HepG2 (cell line): Measurements from ENCODE around the gene ZNF804B. TPM values are rescaled to one million over a fixed set of nuclear protein-coding genes. Genes with fewer than 3 reads are reported as not detected.

ENCODE experiments used
- ATAC-seq: fragments of 200-7000 bp; cut with Tn5 transposase; 3 replicates; pipeline ENCODE4 v1.9.1; 2020; ENCODE audit warnings: mild to moderate bottlenecking, moderate library complexity
- BruUV-seq: library from RNA; stranded (reverse); fragments of 400-500 nt; replicated peaks from 2 replicates; lab custom pipeline; 2021; lab: Mats Ljungman, UMichigan
- CTCF ChIA-PET: fragments of 300-600 bp; formaldehyde crosslinking; extraction: SDS; loops from one replicate; lab custom pipeline; 2021; ENCODE audit warnings: low total read pairs, inconsistent platforms, low intra/inter-chr PET ratio; lab: Yijun Ruan, JAX
- POLR2A ChIA-PET: fragments of 350-600 bp; sonication (Branson Sonifier 250); formaldehyde crosslinking; loops from one replicate; lab custom pipeline; 2020; ENCODE audit warnings: antibody characterized with exemption, inconsistent platforms; lab: Yijun Ruan, JAX
- DNase-seq: peaks from one replicate; pipeline ENCODE4 v3.0.0-alpha.2; 2015; ENCODE audit warnings: low spot score
- FAIRE-seq: peaks from 3 replicates; lab custom pipeline; 2011; peaks lifted over from hg19 to GRCh38; lab: Jason Lieb, UNC
- H2AFZ ChIP-seq: one replicate; pipeline ENCODE4 v1.6.1; 2011; ENCODE audit warnings: low read length, inconsistent platforms
- H3K27ac ChIP-seq: fragments of 300-600 bp; 3 replicates; pipeline ENCODE4 v1.8.0; 2011; ENCODE audit warnings: mixed run types, mild to moderate bottlenecking, mixed read lengths, low read length, inconsistent platforms; ENCODE audit not compliant: insufficient read depth; ENCODE audit errors: extremely low read length
- H3K27me3 ChIP-seq, 2 experiments: fragments of 200-600 bp in 1 of 2; 2 replicates in 1 of 2; 3 replicates in 1 of 2; pipeline versions ENCODE4 v1.6.0 to v1.8.0; 2011; ENCODE audit warnings: low read length in 2 of 2, mild to moderate bottlenecking in 2 of 2, moderate library complexity in 2 of 2, inconsistent platforms in 1 of 2; ENCODE audit not compliant: insufficient read depth in 2 of 2, control insufficient read depth in 1 of 2
- H3K36me3 ChIP-seq, 2 experiments: fragments of 200-600 bp in 1 of 2; replicated peaks in 1 of 2; 2 replicates in 1 of 2; 3 replicates in 1 of 2; pipeline versions ENCODE4 v1.5.1 to v1.8.0; 2011; ENCODE audit warnings: low read length in 2 of 2, inconsistent platforms in 1 of 2; ENCODE audit not compliant: insufficient read depth in 2 of 2, control insufficient read depth in 1 of 2
- H3K4me1 ChIP-seq: 2 replicates; pipeline ENCODE4 v1.5.1; 2012; ENCODE audit warnings: low read length, inconsistent platforms; ENCODE audit not compliant: insufficient read depth
- H3K4me2 ChIP-seq: 2 replicates; pipeline ENCODE4 v1.6.0; 2011; ENCODE audit warnings: low read depth, low read length, inconsistent platforms
- H3K4me3 ChIP-seq, 3 experiments: fragments of 200-600 bp in 1 of 3; sonication (generic), shearing (Covaris generic) in 1 of 3; replicated peaks in 1 of 3; 2 replicates each; pipeline ENCODE4 v1.5.1; 2011 to 2016; ENCODE audit warnings: low read length in 3 of 3, inconsistent platforms in 2 of 3, low read depth in 2 of 3, mild to moderate bottlenecking in 2 of 3, control low read depth in 1 of 3, mixed read lengths in 1 of 3; ENCODE audit not compliant: insufficient read depth in 1 of 3
- H3K79me2 ChIP-seq: one replicate; pipeline ENCODE4 v1.6.1; 2011; ENCODE audit warnings: low read length, inconsistent platforms; ENCODE audit not compliant: insufficient read depth
- H3K9ac ChIP-seq: 2 replicates; pipeline ENCODE4 v1.6.0; 2011; ENCODE audit warnings: mild to moderate bottlenecking, low read depth, low read length, inconsistent platforms; ENCODE audit not compliant: insufficient read depth
- H3K9me3 ChIP-seq: 2 replicates; pipeline ENCODE4 v1.5.1; 2012; ENCODE audit warnings: mild to moderate bottlenecking, low read length
- H4K20me1 ChIP-seq: 2 replicates; pipeline ENCODE4 v1.6.0; 2011; ENCODE audit warnings: inconsistent platforms, mild to moderate bottlenecking, low read length, moderate library complexity; ENCODE audit not compliant: insufficient read depth
- FOXJ3 ChIP-seq: sonication (generic); formaldehyde crosslinking; IDR thresholded peaks from 2 replicates; pipeline ENCODE4 v1.4.0; 2020; ENCODE audit warnings: missing genetic modification reagents, mild to moderate bottlenecking, borderline replicate concordance
- FOXO1 ChIP-seq: sonication (generic); formaldehyde crosslinking; IDR thresholded peaks from 2 replicates; pipeline ENCODE4 v1.4.0; 2020; ENCODE audit warnings: missing genetic modification reagents
- GTF3A ChIP-seq: sonication (generic); formaldehyde crosslinking; conservative IDR thresholded peaks from 2 replicates; pipeline ENCODE4 v1.4.0; 2020; ENCODE audit warnings: mild to moderate bottlenecking, missing genetic modification reagents
- PBX2 ChIP-seq: IDR thresholded peaks from 2 replicates; pipeline ENCODE4 v1.6.1; 2016; ENCODE audit warnings: control low read depth
- PHF8 ChIP-seq: sonication (generic); formaldehyde crosslinking; IDR thresholded peaks from 2 replicates; pipeline ENCODE4 v1.5.0; 2020; ENCODE audit warnings: missing genetic modification reagents
- RERE ChIP-seq: IDR thresholded peaks from 2 replicates; pipeline ENCODE4 v1.6.1; 2016; ENCODE audit warnings: low read depth, missing genetic modification reagents, missing compliant biosample characterization
- RFXAP ChIP-seq: sonication (generic); formaldehyde crosslinking; IDR thresholded peaks from 2 replicates; pipeline ENCODE4 v1.4.0; 2020; ENCODE audit warnings: missing genetic modification reagents, borderline replicate concordance
- SKI ChIP-seq: fragments of 450-650 bp; IDR thresholded peaks from one replicate; pipeline ENCODE4 v1.6.1; 2018; ENCODE audit warnings: mild to moderate bottlenecking; ENCODE audit not compliant: partially characterized antibody
- SRY ChIP-seq: sonication (generic); formaldehyde crosslinking; IDR thresholded peaks from 2 replicates; pipeline ENCODE4 v1.8.0; 2022; ENCODE audit warnings: mild to moderate bottlenecking, missing genetic modification reagents
- TAF15 ChIP-seq: fragments of 200-400 bp; formaldehyde crosslinking; IDR thresholded peaks from one replicate; pipeline ENCODE4 v1.6.1; 2018; ENCODE audit warnings: mild to moderate bottlenecking, low read depth, low read length; ENCODE audit not compliant: poor library complexity, severe bottlenecking
- TFAP4 ChIP-seq: sonication (generic); IDR thresholded peaks from 2 replicates; pipeline ENCODE4 v1.6.1; 2016; ENCODE audit warnings: low read depth, borderline replicate concordance
- TFE3 ChIP-seq: IDR thresholded peaks from 2 replicates; pipeline ENCODE4 v1.6.1; 2016
- ZBTB26 ChIP-seq: IDR thresholded peaks from 2 replicates; pipeline ENCODE4 v1.6.1; 2016; ENCODE audit warnings: missing compliant biosample characterization, missing genetic modification reagents, borderline replicate concordance
- ZNF224 ChIP-seq: sonication (generic); formaldehyde crosslinking; IDR thresholded peaks from 2 replicates; pipeline ENCODE4 v1.5.0; 2020; ENCODE audit warnings: mild to moderate bottlenecking, missing genetic modification reagents
- ZNF564 ChIP-seq: sonication (generic); formaldehyde crosslinking; IDR thresholded peaks from 2 replicates; pipeline ENCODE4 v1.8.1; 2023; ENCODE audit warnings: mild to moderate bottlenecking, missing genetic modification reagents
- ZNF672 ChIP-seq: sonication (generic); formaldehyde crosslinking; IDR thresholded peaks from 2 replicates; pipeline ENCODE4 v1.8.1; 2022; ENCODE audit warnings: missing genetic modification reagents
- WGBS: methylation state at CpG from one replicate; pipeline ENCODE4 v1.1.6; 2017; ENCODE audit warnings: low lambda C conversion rate; 5-methylcytosine and 5-hydroxymethylcytosine counted together
- in situ Hi-C: cut with HindIII; loops from 2 replicates; pipeline ENCODE4 v1.10.0; 2017; ENCODE audit warnings: low pct_unique_long_range_greater_than_20kb; ENCODE audit not compliant: extremely low pct_ligation_motif_present
- intact Hi-C: fragments of 100-400 bp; cut with micrococcal nuclease; formaldehyde crosslinking; loops from one replicate; pipeline ENCODE4 v1.10.0; 2022; ENCODE audit not compliant: unreplicated experiment
- polyA plus RNA-seq, 8 experiments: library from polyadenylated mRNA; depleted of rRNA in 3 of 8; stranded (reverse) in 7 of 8; unstranded in 1 of 8; fragments of >200 nt; fragmentation: Illumina TruSeq in 4 of 8; extraction: Trizol in 4 of 8; gene quantifications; 2 replicates each; pipeline versions ENCODE4 v1.2.1 to v1.2.3, GENCODE V29; 2011 to 2016; ENCODE audit warnings: low read depth in 4 of 8, missing spikeins in 1 of 8, mixed read lengths in 1 of 8; ENCODE audit not compliant: insufficient read depth in 1 of 8
- total RNA-seq, 5 experiments: library from RNA; depleted of rRNA; stranded (reverse); fragments of >200 nt; fragmentation: Illumina TruSeq; extraction: Trizol; gene quantifications; 2 replicates each; pipeline ENCODE4 v1.2.3, GENCODE V29; 2016; ENCODE audit warnings: low read depth in 1 of 5

The ZNF804B gene
- total and polyA plus RNA-seq, 2 of the 13 experiments (the other 11 are each of a cell fraction or from before 2014, with no cell fraction given), result not detected

- no TSS peak for BruUV-seq
- Histone ChIP-seq H3K4me1 (peaks cover 9% of the 10 kb centered on the region; the same call in 1 of the 2 replicates), H3K4me2 (no peak overlapping the region), H3K9ac (no peak overlapping the region), H3K27me3 (no peaks in the 10 kb centered on the region), H3K36me3 (no peaks in the 10 kb centered on the region), H3K27ac (no peak overlapping the region), H2AFZ (no peak overlapping the region), H3K4me3 (no peak overlapping the region), H3K9me3 (no peaks in the 10 kb centered on the region), H3K79me2 (no peaks in the 10 kb centered on the region), H4K20me1 (no peaks in the 10 kb centered on the region)
- POLR2A ChIA-PET, result no interaction called here
- CTCF ChIA-PET, result no interaction called here
- FAIRE-seq (no peak), DNase-seq (no peak), ATAC-seq (no peak)
- in situ Hi-C loops (no loop called here), intact Hi-C loops (no loop called here)
- WGBS, result 41% methylated on average over 2 of the region's 2 CpGs
- TF ChIP-seq TFAP4, result no peak
- TF ChIP-seq ZNF564 (CRISPR knock-in tag), result no peak
- TF ChIP-seq GTF3A (CRISPR knock-in tag), result no peak
- TF ChIP-seq SKI, result no peak
- TF ChIP-seq TAF15, result no peak
- no peak for TF ChIP-seq TFE3 (CRISPR knock-in tag)
- TF ChIP-seq ZNF672, result no peak
- no peak for TF ChIP-seq RERE (CRISPR knock-in tag)
- no peak for TF ChIP-seq ZBTB26 (CRISPR knock-in tag)
- no peak for TF ChIP-seq FOXJ3 (CRISPR knock-in tag)
- TF ChIP-seq RFXAP, result no peak
- TF ChIP-seq FOXO1, result no peak
- no peak for TF ChIP-seq PBX2 (CRISPR knock-in tag)
- no peak for TF ChIP-seq PHF8 (CRISPR knock-in tag)
- no peak for TF ChIP-seq SRY (CRISPR knock-in tag)
- no peak for TF ChIP-seq ZNF224 (CRISPR knock-in tag)
Observed at GRCh38 chr7:88910516-88910915, 151.0 kb downstream of the ZNF804B start.
